ENCODE measurements around the gene ADH7.

- TF ChIP-seq ZNF556 (CRISPR knock-in tag; IDR thresholded peaks at IDR 0.05; ENCODE audit: borderline replicate concordance) (no peak), ZNF629 (CRISPR knock-in tag; conservative IDR thresholded peaks at IDR 0.05) (no peak)
Measured at GRCh38 chr4:99457270-99457669, 22.1 kb upstream of the ADH7 start.

Data from HepG2 (cell line).